Skeletal muscle tissue (tissue), 4 donors: ENCODE results near the gene MRLN. TPM values are rescaled to one million over a fixed set of nuclear protein-coding genes. Genes with fewer than 3 reads are reported as not detected.
"Not testable (repeated sequence)": the region's sequence is repeated elsewhere in the genome, so short reads cannot be mapped to it uniquely, and the experiment has no call there.

Source experiments
- H3K27ac ChIP-seq: one replicate; pipeline ENCODE4 v1.7.0; 2013; ENCODE audit warnings: mild to moderate bottlenecking, low read depth, low read length, inconsistent platforms
- H3K27me3 ChIP-seq, 3 donors: one replicate each; pipeline ENCODE4 v1.7.0; 2013; ENCODE audit warnings: low read length in 3 of 3; ENCODE audit not compliant: control insufficient read depth in 3 of 3, insufficient read depth in 3 of 3
- H3K36me3 ChIP-seq, 3 donors: one replicate each; pipeline ENCODE4 v1.7.0; 2013; ENCODE audit warnings: low read length in 3 of 3; ENCODE audit not compliant: control insufficient read depth in 3 of 3, insufficient read depth in 3 of 3
- H3K4me1 ChIP-seq, 3 donors: one replicate each; pipeline ENCODE4 v1.7.0; 2013; ENCODE audit warnings: low read length in 3 of 3, mild to moderate bottlenecking in 3 of 3; ENCODE audit not compliant: control insufficient read depth in 3 of 3, insufficient read depth in 3 of 3
- H3K4me3 ChIP-seq, 3 donors: one replicate each; pipeline ENCODE4 v1.7.0; 2013; ENCODE audit warnings: low read length in 3 of 3
- H3K9ac ChIP-seq, 3 donors: one replicate each; pipeline ENCODE4 v1.7.0; 2013; ENCODE audit warnings: low read length in 3 of 3, mild to moderate bottlenecking in 3 of 3, moderate library complexity in 2 of 3, low read depth in 1 of 3
- H3K9me3 ChIP-seq, 3 donors: one replicate each; pipeline ENCODE4 v1.7.0; 2013; ENCODE audit warnings: low read length in 3 of 3; ENCODE audit not compliant: control insufficient read depth in 3 of 3
- total RNA-seq: library from RNA; depleted of rRNA; stranded (reverse); fragments of >200 nt; gene quantifications from one replicate; pipeline ENCODE4 v1.2.3, GENCODE V29; 2014
- donor health status: Osteomylitis.

The MRLN gene
- total RNA-seq, 1 donor from 2014 or later, result 156 TPM

DNA sequence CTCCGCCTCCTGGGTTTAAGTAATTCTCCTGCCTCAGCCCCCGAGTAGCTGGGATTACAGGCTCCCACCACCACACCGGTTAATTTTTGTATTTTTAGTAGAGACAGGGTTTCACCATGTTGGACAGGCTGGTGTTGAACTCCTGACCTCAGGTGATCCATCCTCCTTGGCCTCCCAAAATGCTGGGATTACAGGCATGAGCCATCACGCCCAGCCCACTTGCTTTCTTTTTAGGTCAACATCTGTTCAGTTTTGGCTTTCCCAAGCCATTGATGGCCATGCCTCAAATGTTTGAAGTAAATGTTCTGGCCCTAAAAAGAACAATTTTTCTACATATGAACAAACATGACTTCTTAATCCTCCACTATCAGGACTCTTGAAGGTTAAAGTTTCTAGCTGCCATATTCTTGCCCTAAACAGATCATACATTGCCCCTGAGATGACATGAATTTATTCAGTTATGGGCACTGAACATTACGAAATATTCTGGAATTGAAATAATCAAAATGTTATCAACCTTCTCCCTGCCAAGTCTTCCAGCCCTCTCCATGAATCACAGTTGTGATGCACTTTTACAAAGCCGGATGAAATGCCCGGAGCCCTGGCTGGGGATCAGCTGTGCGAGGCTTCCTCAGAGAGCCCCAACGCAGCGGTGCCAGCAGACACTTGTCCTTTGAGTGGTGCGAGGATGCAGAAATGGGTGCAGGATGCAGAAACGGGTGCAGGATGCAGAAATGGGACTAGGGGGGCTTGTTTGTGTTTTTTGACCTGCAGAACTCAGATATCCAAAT, 2.9 kb downstream of the MRLN start:
- H3K9me3 ChIP-seq, result no peaks in the 10 kb centered on the region
- peak overlapping the region; percentile 26 to 57 (median 51) for H3K9ac ChIP-seq
- H3K27me3 ChIP-seq, result no peaks in the 10 kb centered on the region
- peaks cover 22 to 44% (median 32%) of the 10 kb centered on the region in 3 donors for H3K4me1 ChIP-seq
- peaks cover 0 to 3% (median 0%) of the 10 kb centered on the region in 3 donors for H3K36me3 ChIP-seq
- H3K4me3 ChIP-seq, result peak overlapping the region; percentile 52 to 76 (median 60)
- H3K27ac ChIP-seq, result no peak overlapping the region

DNA sequence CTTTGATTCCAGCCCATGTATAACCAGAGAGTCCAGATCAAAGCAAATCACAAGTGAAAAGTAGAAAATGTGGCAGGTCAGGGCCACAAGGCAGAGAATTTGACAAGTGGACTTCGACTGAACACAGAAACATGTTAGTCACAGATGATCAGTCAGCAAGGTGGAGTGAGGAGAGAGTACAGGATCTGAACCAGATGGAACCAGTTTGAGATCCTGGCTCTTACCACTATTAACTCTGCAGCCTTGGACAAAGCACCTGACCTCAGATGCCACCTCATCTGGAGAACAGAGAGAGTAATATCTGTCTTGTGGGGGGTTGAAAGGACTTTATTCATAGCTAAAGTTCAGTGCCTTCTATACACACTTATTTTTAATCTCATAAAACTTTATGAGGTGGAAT, 4.4 kb downstream of the MRLN start:
- Histone ChIP-seq H3K4me1 (peaks cover 13 to 32% (median 23%) of the 10 kb centered on the region in 3 donors), H3K36me3 (peaks cover 0 to 3% (median 0%) of the 10 kb centered on the region in 3 donors), H3K27ac (no peak overlapping the region), H3K27me3 (no peaks in the 10 kb centered on the region), H3K4me3 (peak overlapping the region in 1 of 3 donors; percentile 9), H3K9ac (no peak overlapping the region), H3K9me3 (no peaks in the 10 kb centered on the region)

DNA sequence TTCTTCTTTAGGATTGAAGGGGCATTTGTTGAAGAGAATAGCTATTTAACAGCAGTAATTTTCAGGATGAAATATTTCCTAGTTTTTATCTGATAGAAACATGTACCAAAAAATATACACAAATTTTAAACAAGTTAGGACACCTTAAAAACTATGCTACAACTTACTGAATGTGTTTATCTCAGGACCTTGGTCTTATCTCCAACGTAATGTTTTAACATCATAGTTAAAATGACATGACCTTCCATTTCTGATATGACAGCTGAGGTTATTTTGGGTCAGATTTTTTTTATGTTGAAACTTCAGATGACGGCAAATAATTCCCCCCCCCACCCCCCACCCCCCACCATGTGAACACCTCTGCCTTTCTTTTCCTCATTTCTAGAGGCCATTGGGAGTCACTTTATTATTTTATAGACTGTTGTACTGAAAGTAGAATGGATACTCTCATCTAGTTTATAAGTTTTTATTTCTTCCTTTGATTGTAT, 8.0 kb downstream of the MRLN start:
- Histone ChIP-seq H3K27ac (no peak overlapping the region), H3K9ac (no peak overlapping the region), H3K36me3 (peaks cover 0 to 3% (median 0%) of the 10 kb centered on the region in 3 donors), H3K9me3 (no peaks in the 10 kb centered on the region), H3K4me1 (peaks cover 5 to 24% (median 20%) of the 10 kb centered on the region in 3 donors), H3K4me3 (no peak overlapping the region), H3K27me3 (no peaks in the 10 kb centered on the region)

DNA sequence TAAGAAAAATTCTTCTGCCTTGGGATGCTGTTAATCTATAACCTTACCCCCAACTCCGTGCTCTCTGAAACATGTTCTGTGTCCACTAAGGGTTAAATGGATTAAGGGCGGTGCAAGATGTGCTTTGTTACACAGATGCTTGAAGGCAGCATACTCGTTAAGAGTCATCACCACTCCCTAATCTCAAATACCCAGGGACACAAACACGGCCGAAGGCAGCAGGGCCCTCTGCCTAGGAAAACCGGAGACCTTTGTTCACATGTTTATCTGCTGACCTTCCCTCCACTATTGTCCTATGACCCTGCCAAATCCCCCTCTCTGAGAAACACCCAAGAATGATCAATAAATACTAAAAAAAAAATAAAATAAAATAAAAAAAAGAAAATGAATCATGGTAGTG, 8.5 kb downstream of the MRLN start:
- not testable (repeated sequence) for H3K9ac ChIP-seq, H3K27me3 ChIP-seq, H3K4me3 ChIP-seq, H3K36me3 ChIP-seq, H3K9me3 ChIP-seq, H3K27ac ChIP-seq
- peaks cover 4 to 21% (median 20%) of the 10 kb centered on the region in 3 donors for H3K4me1 ChIP-seq

DNA sequence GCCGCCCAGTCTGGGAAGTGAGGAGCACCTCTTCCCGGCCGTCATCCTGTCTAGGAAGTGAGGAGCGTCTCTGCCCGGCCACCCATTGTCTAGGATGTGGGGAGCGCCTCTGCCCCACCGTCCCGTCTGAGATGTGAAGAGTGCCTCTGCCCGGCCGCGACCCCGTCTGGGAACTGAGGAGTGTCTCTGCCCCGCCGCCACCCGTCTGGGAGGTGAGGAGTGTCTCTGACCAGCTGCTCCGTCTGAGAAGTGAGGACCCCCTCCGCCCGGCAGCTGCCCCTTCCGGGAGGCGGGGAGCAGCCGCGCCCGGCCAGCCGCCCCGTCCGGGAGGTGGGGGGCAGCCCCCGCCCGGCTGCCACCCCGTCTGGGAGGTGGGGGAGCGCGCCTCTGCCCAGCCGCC, 9.1 kb downstream of the MRLN start:
- not testable (repeated sequence) for H3K4me3 ChIP-seq, H3K9ac ChIP-seq, H3K9me3 ChIP-seq, H3K27me3 ChIP-seq, H3K27ac ChIP-seq, H3K36me3 ChIP-seq
- peaks cover 4 to 15% (median 14%) of the 10 kb centered on the region in 3 donors for H3K4me1 ChIP-seq

DNA sequence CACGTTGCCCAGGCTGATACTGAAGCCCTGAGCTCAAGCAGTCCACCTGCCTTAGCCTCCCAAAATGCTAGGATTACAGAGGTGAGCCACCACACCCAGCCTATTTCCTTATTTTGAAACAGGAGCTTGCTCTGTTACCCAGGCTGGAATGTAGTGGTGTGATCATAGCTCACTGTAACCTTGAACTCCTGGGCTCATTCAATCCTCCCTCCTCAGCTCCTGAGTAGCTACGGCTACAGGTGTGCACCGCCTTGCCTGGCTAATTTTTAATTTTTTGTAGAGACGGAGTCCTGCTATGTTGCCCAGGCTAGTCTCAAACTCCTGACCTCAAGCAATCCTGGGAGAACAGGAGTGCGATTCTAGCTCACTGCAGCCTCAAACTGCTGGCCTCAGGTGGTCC, 11.7 kb downstream of the MRLN start:
- Histone ChIP-seq H3K4me1 (peaks cover 0 to 3% (median 0%) of the 10 kb centered on the region in 3 donors), H3K27ac (no peak overlapping the region), H3K9ac (no peak overlapping the region), H3K4me3 (no peak overlapping the region), H3K9me3 (no peaks in the 10 kb centered on the region), H3K27me3 (no peaks in the 10 kb centered on the region), H3K36me3 (no peaks in the 10 kb centered on the region)

DNA sequence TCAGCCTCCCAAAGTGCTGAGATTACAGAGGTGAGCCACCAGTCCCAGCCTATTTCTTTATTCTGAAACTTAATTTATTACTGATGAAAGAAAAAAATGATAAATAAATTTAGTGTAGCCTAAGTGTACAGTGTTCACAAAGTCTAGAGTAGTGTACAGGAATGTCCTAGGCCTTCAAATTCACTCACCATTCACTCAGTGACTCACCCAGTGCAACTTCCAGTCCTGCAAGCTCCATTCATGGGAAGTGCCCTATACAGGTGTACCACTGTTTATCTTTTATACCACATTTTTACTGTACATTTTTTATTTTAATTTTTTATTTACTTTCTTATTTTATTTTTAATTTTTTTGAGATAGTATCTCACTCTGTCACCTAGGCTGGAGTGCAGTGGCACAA, 12.2 kb downstream of the MRLN start:
- H3K9ac ChIP-seq, result no peak overlapping the region
- H3K9me3 ChIP-seq, result no peaks in the 10 kb centered on the region
- H3K36me3 ChIP-seq, result no peaks in the 10 kb centered on the region
- no peak overlapping the region for H3K27ac ChIP-seq
- no peak overlapping the region for H3K4me3 ChIP-seq
- H3K27me3 ChIP-seq, result no peaks in the 10 kb centered on the region
- H3K4me1 ChIP-seq, result peaks cover 0 to 3% (median 0%) of the 10 kb centered on the region in 3 donors

DNA sequence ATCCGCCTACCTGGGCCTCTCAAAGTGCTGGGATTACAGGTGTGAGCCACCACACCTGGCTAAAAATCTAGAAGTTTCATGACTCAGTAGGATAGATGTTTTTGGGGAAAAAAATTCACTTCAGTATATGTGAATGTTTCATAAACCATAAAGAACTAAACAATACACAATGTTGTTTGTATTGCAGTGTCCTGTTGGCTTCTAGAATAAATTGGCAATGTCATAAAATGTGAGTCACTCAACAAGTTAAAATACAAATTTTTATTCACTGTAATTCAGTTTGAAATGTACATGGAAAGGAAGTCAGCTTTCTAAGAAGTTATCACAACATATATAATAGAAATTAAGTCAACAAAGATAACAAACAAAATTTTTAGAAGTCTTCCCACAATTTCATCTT, 16.5 kb downstream of the MRLN start:
- Histone ChIP-seq H3K36me3 (no peaks in the 10 kb centered on the region), H3K27ac (no peak overlapping the region), H3K9me3 (no peaks in the 10 kb centered on the region), H3K9ac (no peak overlapping the region), H3K27me3 (no peaks in the 10 kb centered on the region), H3K4me1 (no peaks in the 10 kb centered on the region), H3K4me3 (no peak overlapping the region)

DNA sequence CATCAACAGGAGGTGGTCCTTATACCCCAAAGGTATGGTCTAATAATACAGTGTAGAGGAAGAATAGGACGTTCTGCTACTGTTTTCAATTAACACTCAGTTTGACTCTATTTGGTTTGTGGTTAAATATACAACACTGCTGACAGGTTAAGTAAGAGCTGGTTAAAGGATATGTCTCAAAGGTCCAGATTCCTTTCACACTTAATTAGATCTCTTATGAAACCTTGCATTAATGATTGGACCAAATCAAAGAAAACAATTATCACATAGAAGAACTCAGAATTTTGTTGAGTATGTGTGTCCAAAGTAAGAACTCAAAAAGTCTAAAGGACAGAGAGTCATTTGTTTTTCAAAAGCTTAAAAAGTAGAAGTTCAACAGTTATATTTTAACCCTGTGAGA, 18.0 kb downstream of the MRLN start:
- no peaks in the 10 kb centered on the region for H3K27me3 ChIP-seq
- no peak overlapping the region for H3K27ac ChIP-seq
- no peaks in the 10 kb centered on the region for H3K9me3 ChIP-seq
- H3K4me3 ChIP-seq, result no peak overlapping the region
- H3K9ac ChIP-seq, result no peak overlapping the region
- no peaks in the 10 kb centered on the region for H3K36me3 ChIP-seq
- H3K4me1 ChIP-seq, result no peaks in the 10 kb centered on the region

DNA sequence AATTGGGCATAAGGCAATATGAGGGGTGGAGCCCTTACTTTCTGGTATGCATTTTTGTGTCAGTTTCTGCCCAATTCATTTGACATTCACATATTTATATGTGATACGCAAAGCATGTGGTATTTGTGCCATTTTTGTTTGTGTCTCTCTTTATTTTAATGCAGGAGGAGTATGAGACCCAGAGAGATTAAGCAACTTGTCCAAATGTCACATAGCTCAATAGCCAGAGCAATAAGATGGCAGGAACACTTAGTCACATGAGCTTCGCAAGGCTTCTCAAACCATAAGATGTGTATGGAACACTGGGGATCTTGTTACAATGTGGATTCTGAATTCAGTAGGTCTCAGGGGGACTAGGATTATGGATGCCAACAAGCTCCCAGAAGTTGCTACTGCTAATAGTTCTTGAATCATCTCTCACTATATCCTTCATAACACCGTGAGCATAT, 19.2 kb downstream of the MRLN start:
- no peaks in the 10 kb centered on the region for H3K4me1 ChIP-seq
- H3K9ac ChIP-seq, result no peak overlapping the region
- no peak overlapping the region for H3K27ac ChIP-seq
- H3K9me3 ChIP-seq, result no peaks in the 10 kb centered on the region
- H3K36me3 ChIP-seq, result no peaks in the 10 kb centered on the region
- H3K4me3 ChIP-seq, result no peak overlapping the region
- H3K27me3 ChIP-seq, result no peaks in the 10 kb centered on the region
